Ishikawa (cell line): ENCODE results near the gene SEMA3A.

ENCODE experiments used
- CEBPB ChIP-seq: IDR thresholded peaks from 2 replicates; pipeline ENCODE4 v1.6.1; 2012
- CREB1 ChIP-seq: IDR thresholded peaks from 2 replicates; pipeline ENCODE4 v1.6.1; 2012; ENCODE audit warnings: low read depth
- EGR1 ChIP-seq: IDR thresholded peaks from 2 replicates; pipeline ENCODE4 v1.6.1; 2012
- FOXM1 ChIP-seq: IDR thresholded peaks from 2 replicates; pipeline ENCODE4 v1.6.1; 2012; ENCODE audit warnings: low read depth, borderline replicate concordance
- NFIC ChIP-seq: IDR thresholded peaks from 2 replicates; pipeline ENCODE4 v1.6.1; 2012
- TAF1 ChIP-seq: IDR thresholded peaks from 2 replicates; pipeline ENCODE4 v1.6.1; 2012; ENCODE audit warnings: low read depth, mild to moderate bottlenecking
- TCF12 ChIP-seq: IDR thresholded peaks from 2 replicates; pipeline ENCODE4 v1.6.1; 2012; ENCODE audit warnings: low read depth
- YY1 ChIP-seq: IDR thresholded peaks from 2 replicates; pipeline ENCODE4 v1.6.1; 2012; ENCODE audit warnings: low read depth
- TF ChIP-seq, protein P1 (sequence below): IDR thresholded peaks from 2 replicates; pipeline ENCODE4 v1.6.1; 2012; ENCODE audit warnings: low read depth, mild to moderate bottlenecking

DNA sequence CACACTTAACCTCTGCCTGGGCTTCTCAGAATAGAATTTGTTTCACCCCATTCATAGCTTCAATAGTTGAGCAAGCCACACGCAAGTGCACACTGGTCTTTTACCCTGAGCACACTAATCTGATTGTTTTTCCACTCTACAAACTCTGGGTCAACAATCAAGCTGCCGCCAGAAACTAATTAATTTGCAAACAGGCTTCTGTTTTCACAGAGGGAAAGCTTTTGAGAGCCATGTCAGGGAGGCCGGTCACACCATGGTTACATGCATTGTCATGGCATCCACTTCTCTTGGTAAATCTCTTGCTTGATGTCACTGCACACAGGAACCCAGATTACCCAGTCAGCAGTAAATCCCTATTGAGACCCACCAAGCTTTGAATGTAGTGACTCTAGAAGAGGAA lies 154.2 kb downstream of the SEMA3A start:
- TF ChIP-seq TAF1 (no peak), CEBPB (no peak), YY1 (no peak), TCF12 (no peak), EGR1 (no peak), NFIC (no peak), CREB1 (no peak), FOXM1 (no peak)
- TF ChIP-seq, protein P1, sequence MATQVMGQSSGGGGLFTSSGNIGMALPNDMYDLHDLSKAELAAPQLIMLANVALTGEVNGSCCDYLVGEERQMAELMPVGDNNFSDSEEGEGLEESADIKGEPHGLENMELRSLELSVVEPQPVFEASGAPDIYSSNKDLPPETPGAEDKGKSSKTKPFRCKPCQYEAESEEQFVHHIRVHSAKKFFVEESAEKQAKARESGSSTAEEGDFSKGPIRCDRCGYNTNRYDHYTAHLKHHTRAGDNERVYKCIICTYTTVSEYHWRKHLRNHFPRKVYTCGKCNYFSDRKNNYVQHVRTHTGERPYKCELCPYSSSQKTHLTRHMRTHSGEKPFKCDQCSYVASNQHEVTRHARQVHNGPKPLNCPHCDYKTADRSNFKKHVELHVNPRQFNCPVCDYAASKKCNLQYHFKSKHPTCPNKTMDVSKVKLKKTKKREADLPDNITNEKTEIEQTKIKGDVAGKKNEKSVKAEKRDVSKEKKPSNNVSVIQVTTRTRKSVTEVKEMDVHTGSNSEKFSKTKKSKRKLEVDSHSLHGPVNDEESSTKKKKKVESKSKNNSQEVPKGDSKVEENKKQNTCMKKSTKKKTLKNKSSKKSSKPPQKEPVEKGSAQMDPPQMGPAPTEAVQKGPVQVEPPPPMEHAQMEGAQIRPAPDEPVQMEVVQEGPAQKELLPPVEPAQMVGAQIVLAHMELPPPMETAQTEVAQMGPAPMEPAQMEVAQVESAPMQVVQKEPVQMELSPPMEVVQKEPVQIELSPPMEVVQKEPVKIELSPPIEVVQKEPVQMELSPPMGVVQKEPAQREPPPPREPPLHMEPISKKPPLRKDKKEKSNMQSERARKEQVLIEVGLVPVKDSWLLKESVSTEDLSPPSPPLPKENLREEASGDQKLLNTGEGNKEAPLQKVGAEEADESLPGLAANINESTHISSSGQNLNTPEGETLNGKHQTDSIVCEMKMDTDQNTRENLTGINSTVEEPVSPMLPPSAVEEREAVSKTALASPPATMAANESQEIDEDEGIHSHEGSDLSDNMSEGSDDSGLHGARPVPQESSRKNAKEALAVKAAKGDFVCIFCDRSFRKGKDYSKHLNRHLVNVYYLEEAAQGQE, result no peak
